NCI-H2029 (cell line): Measurements from ENCODE around the gene ABCB6.
"Not testable (repeated sequence)": the region's sequence is repeated elsewhere in the genome, so short reads cannot be mapped to it uniquely, and the experiment has no call there.

Experiments
- DNase-seq: peaks from one replicate; lab custom pipeline; 2025; lab: John Stamatoyannopoulos, UW

Gene ABCB6

GRCh38 chr2:219218732-219219701 is at the start of gene ABCB6:
TSS of gene ABCB6 (minus strand) at chr2:219218958. CDS start at chr2:219218673, 285 bp downstream.
- DNase-seq = peak; percentile 92

- no peak for DNase-seq
These were observed 49.5 kb upstream of the ABCB6 start for GRCh38 chr2:219268294-219268693.

- no peak for DNase-seq
These were observed 48.1 kb upstream of the ABCB6 start for GRCh38 chr2:219266886-219267285.

GRCh38 chr2:219266232-219266631 is 47.5 kb upstream of the ABCB6 start:
- DNase-seq = no peak

GRCh38 chr2:219261024-219261855 is 42.5 kb upstream of the ABCB6 start:
- no peak for DNase-seq

- not testable (repeated sequence) for DNase-seq
These were observed 40.2 kb upstream of the ABCB6 start for GRCh38 chr2:219258942-219259341.

GRCh38 chr2:219254590-219255201 is 35.9 kb upstream of the ABCB6 start:
- no peak for DNase-seq

GRCh38 chr2:219253753-219254589 is 35.2 kb upstream of the ABCB6 start, which contains the start of gene TUBA4A:
TSS of gene TUBA4A (minus strand) at chr2:219253918. CDS start at chr2:219253858, 60 bp downstream.
- peak; percentile 71 for DNase-seq

GRCh38 chr2:219252900-219253752 is 34.4 kb upstream of the ABCB6 start, which contains the start of gene TUBA4B:
TSS of gene TUBA4B (plus strand) at chr2:219253243. CDS start at chr2:219253408, 165 bp downstream.
- DNase-seq = peak; percentile 24

GRCh38 chr2:219252570-219252899 is 33.8 kb upstream of the ABCB6 start:
- DNase-seq = no peak

GRCh38 chr2:219252084-219252483 is 33.3 kb upstream of the ABCB6 start:
- no peak for DNase-seq

- no peak for DNase-seq
These were observed 32.9 kb upstream of the ABCB6 start for GRCh38 chr2:219251656-219252055.

- no peak for DNase-seq
These were observed 31.5 kb upstream of the ABCB6 start for GRCh38 chr2:219250049-219250781.

- DNase-seq = peak; percentile 89
These were observed 30.6 kb upstream of the ABCB6 start for GRCh38 chr2:219249203-219249980.

GRCh38 chr2:219248845-219249202 is 30.1 kb upstream of the ABCB6 start:
- DNase-seq = no peak

GRCh38 chr2:219247678-219248642 is 29.2 kb upstream of the ABCB6 start:
- no peak for DNase-seq

- no peak for DNase-seq
These were observed 27.8 kb upstream of the ABCB6 start for GRCh38 chr2:219246559-219246958.

GRCh38 chr2:219245899-219246230 is 27.1 kb upstream of the ABCB6 start:
- no peak for DNase-seq
